Hepatocyte (in vitro differentiated cells): ENCODE results near the gene BACE1. TPM values are rescaled to one million over a fixed set of nuclear protein-coding genes. Genes with fewer than 3 reads are reported as not detected.
A peak's percentile ranks its signal among the peaks of the same experiment; 100 is the strongest.

ENCODE experiments used
- DNase-seq: peaks from one replicate; pipeline ENCODE4 v3.0.0-alpha.2; 2016; ENCODE audit warnings: low spot score
- H2AFZ ChIP-seq: fragments of 200-600 bp; sonication (generic); 2 replicates; pipeline ENCODE4 v1.6.0; 2016; ENCODE audit warnings: antibody characterized with exemption, mild to moderate bottlenecking
- H3K27ac ChIP-seq: fragments of 200-600 bp; sonication (generic); 2 replicates; pipeline ENCODE4 v1.5.1; 2016; ENCODE audit warnings: mild to moderate bottlenecking
- H3K27me3 ChIP-seq: fragments of 200-600 bp; sonication (generic); 2 replicates; pipeline ENCODE4 v1.6.1; 2016
- H3K36me3 ChIP-seq: fragments of 200-600 bp; sonication (generic); replicated peaks from 2 replicates; pipeline ENCODE4 v1.5.1; 2016; ENCODE audit warnings: low read depth; ENCODE audit not compliant: insufficient read depth
- H3K4me1 ChIP-seq: fragments of 200-600 bp; sonication (generic); 2 replicates; pipeline ENCODE4 v1.5.1; 2016; ENCODE audit warnings: mild to moderate bottlenecking, moderate library complexity; ENCODE audit not compliant: insufficient read depth
- H3K4me2 ChIP-seq: fragments of 200-600 bp; sonication (generic); 2 replicates; pipeline ENCODE4 v1.6.0; 2016
- H3K4me3 ChIP-seq: fragments of 200-600 bp; sonication (generic); 2 replicates; pipeline ENCODE4 v1.5.1; 2016; ENCODE audit warnings: mild to moderate bottlenecking
- H3K79me2 ChIP-seq: fragments of 200-600 bp; sonication (generic); 2 replicates; pipeline ENCODE4 v1.6.0; 2017; ENCODE audit warnings: mild to moderate bottlenecking
- H3K9me2 ChIP-seq: fragments of 200-600 bp; sonication (generic); replicated peaks from 2 replicates; pipeline ENCODE4 v1.6.0; 2017; ENCODE audit warnings: mild to moderate bottlenecking; ENCODE audit not compliant: insufficient read depth
- H3K9me3 ChIP-seq: fragments of 200-600 bp; sonication (generic); 2 replicates; pipeline ENCODE4 v1.5.1; 2016; ENCODE audit warnings: low read depth, mild to moderate bottlenecking
- H4K20me1 ChIP-seq: fragments of 200-600 bp; sonication (generic); 2 replicates; pipeline ENCODE4 v1.6.0; 2016; ENCODE audit warnings: mild to moderate bottlenecking; ENCODE audit not compliant: insufficient read depth, poor library complexity, severe bottlenecking
- EZH2 ChIP-seq: fragments of 200-600 bp; sonication (generic); IDR thresholded peaks from 2 replicates; pipeline ENCODE4 v1.6.1; 2016; ENCODE audit warnings: antibody characterized with exemption, mild to moderate bottlenecking, borderline replicate concordance
- EZH2phosphoT487 ChIP-seq: fragments of 200-600 bp; sonication (generic); IDR thresholded peaks from one replicate; pipeline ENCODE4 v1.6.1; 2018; ENCODE audit warnings: antibody characterized with exemption, mild to moderate bottlenecking, low read depth, moderate library complexity; ENCODE audit not compliant: unreplicated experiment, severe bottlenecking
- WGBS: methylation state at CpG from one replicate; pipeline ENCODE4 v1.1.6; 2016; ENCODE audit warnings: low lambda C conversion rate; ENCODE audit errors: missing lambda C conversion rate; 5-methylcytosine and 5-hydroxymethylcytosine counted together
- polyA plus RNA-seq: library from polyadenylated mRNA; unstranded; fragments of >200 nt; fragmentation: Nextera tagmentation; extraction: Ambion mirVana; gene quantifications from 2 replicates; pipeline ENCODE4 v1.2.1, GENCODE V29; 2016
- total RNA-seq: library from RNA; depleted of rRNA; stranded (reverse); fragments of >200 nt; gene quantifications from 2 replicates; pipeline ENCODE4 v1.2.3, GENCODE V29; 2014
- TF ChIP-seq, protein P1 (sequence below): fragments of 200-600 bp; sonication (generic); IDR thresholded peaks from 2 replicates; pipeline ENCODE4 v1.5.1; 2016; ENCODE audit warnings: antibody characterized with exemption, mild to moderate bottlenecking; ENCODE audit not compliant: poor library complexity

BACE1 gene
- total and polyA plus RNA-seq, 2 experiments from 2014 or later: 17.5 to 22.6 TPM

- Histone ChIP-seq H3K9me3 (no peaks in the 10 kb centered on the region), H3K4me2 (peak overlapping the region; percentile 99), H3K27me3 (no peaks in the 10 kb centered on the region), H3K79me2 (peaks cover 11% of the 10 kb centered on the region), H3K9me2 (no peaks in the 10 kb centered on the region), H3K27ac (no peak overlapping the region), H3K4me3 (no peak overlapping the region), H4K20me1 (no peaks in the 10 kb centered on the region), H3K4me1 (peaks cover 13% of the 10 kb centered on the region), H3K36me3 (no peaks in the 10 kb centered on the region), H2AFZ (no peak overlapping the region)
- TF ChIP-seq, protein P1, sequence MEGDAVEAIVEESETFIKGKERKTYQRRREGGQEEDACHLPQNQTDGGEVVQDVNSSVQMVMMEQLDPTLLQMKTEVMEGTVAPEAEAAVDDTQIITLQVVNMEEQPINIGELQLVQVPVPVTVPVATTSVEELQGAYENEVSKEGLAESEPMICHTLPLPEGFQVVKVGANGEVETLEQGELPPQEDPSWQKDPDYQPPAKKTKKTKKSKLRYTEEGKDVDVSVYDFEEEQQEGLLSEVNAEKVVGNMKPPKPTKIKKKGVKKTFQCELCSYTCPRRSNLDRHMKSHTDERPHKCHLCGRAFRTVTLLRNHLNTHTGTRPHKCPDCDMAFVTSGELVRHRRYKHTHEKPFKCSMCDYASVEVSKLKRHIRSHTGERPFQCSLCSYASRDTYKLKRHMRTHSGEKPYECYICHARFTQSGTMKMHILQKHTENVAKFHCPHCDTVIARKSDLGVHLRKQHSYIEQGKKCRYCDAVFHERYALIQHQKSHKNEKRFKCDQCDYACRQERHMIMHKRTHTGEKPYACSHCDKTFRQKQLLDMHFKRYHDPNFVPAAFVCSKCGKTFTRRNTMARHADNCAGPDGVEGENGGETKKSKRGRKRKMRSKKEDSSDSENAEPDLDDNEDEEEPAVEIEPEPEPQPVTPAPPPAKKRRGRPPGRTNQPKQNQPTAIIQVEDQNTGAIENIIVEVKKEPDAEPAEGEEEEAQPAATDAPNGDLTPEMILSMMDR: no peak
- TF ChIP-seq EZH2: no peak
- no peak for TF ChIP-seq EZH2phosphoT487
- 76% methylated on average over 14 of the region's 14 CpGs for WGBS
- DNase-seq: no peak
These were observed 2.0 kb downstream of the BACE1 start for GRCh38 chr11:117313828-117314768.

- no peaks in the 10 kb centered on the region for H3K36me3 ChIP-seq
- no peaks in the 10 kb centered on the region for H3K27me3 ChIP-seq
- no peak overlapping the region for H3K4me3 ChIP-seq
- no peak for DNase-seq
- H3K4me2 ChIP-seq: no peak overlapping the region
- H3K79me2 ChIP-seq: peaks cover 11% of the 10 kb centered on the region
- H3K9me3 ChIP-seq: no peaks in the 10 kb centered on the region
- 83% methylated on average over 5 of the region's 5 CpGs for WGBS
- TF ChIP-seq EZH2: no peak
- TF ChIP-seq EZH2phosphoT487: no peak
- TF ChIP-seq, protein P1: no peak
- H4K20me1 ChIP-seq: no peaks in the 10 kb centered on the region
- no peak overlapping the region for H2AFZ ChIP-seq
- H3K4me1 ChIP-seq: peaks cover 13% of the 10 kb centered on the region
- no peaks in the 10 kb centered on the region for H3K9me2 ChIP-seq
- no peak overlapping the region for H3K27ac ChIP-seq
These were observed 3.0 kb downstream of the BACE1 start for GRCh38 chr11:117313091-117313490.

DNA sequence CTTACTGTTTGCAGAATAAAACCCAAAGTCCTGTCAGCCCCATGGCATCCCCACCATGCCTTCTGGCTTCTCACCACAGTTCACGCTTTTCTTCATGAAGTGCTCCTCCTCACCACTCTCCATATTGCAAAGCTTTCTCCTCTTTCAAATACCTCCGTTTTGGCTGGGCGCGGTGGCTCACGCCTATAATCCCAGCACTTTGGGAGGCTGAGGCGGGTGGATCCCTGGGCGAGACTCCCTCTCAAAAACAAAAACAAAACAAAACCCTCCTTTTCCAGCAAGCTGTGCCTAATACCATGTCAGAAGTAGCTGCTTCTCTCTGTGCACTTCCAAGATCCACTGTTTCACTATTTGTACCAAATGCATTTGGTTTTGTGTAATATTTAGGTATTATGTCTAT, 6.7 kb downstream of the BACE1 start:
- no peaks in the 10 kb centered on the region for H3K27me3 ChIP-seq
- H3K4me3 ChIP-seq: no peak overlapping the region
- H3K27ac ChIP-seq: no peak overlapping the region
- no peaks in the 10 kb centered on the region for H3K9me3 ChIP-seq
- H3K4me1 ChIP-seq: peaks cover 1% of the 10 kb centered on the region
- no peak for DNase-seq
- no peaks in the 10 kb centered on the region for H4K20me1 ChIP-seq
- H3K4me2 ChIP-seq: no peak overlapping the region
- no peaks in the 10 kb centered on the region for H3K79me2 ChIP-seq
- H3K36me3 ChIP-seq: no peaks in the 10 kb centered on the region
- no peaks in the 10 kb centered on the region for H3K9me2 ChIP-seq
- H2AFZ ChIP-seq: no peak overlapping the region
- no peak for TF ChIP-seq EZH2phosphoT487
- TF ChIP-seq, protein P1: no peak
- no peak for TF ChIP-seq EZH2
- WGBS: 94% methylated on average over 7 of the region's 7 CpGs
